ENCODE measurements around the gene GMPPA.

GRCh38 chr2:219496825-219497494, 1.7 kb upstream of the GMPPA start:
- TF ChIP-seq CTCF (IDR thresholded peaks at IDR 0.05; ENCODE audit: low read depth, low read length) (no peak), POLR2A (IDR thresholded peaks at IDR 0.05; ENCODE audit: extremely low read depth, insufficient read length) (no peak)
